GM18951 (cell line): ENCODE data around the gene CLSTN2.

Experiments used
- POLR2A ChIP-seq: IDR thresholded peaks from 4 replicates; pipeline ENCODE4 v1.6.1; 2011; ENCODE audit warnings: mild to moderate bottlenecking; ENCODE audit not compliant: insufficient read length, insufficient read depth; ENCODE audit errors: extremely low read depth
- in situ Hi-C: fragments of 300-500 bp; cut with MboI; formaldehyde crosslinking; loops from one replicate; pipeline ENCODE4 v1.12.0; 2022; ENCODE audit warnings: low sequenced_read_pairs, mixed read lengths, inconsistent platforms; ENCODE audit not compliant: unreplicated experiment

Gene CLSTN2

DNA sequence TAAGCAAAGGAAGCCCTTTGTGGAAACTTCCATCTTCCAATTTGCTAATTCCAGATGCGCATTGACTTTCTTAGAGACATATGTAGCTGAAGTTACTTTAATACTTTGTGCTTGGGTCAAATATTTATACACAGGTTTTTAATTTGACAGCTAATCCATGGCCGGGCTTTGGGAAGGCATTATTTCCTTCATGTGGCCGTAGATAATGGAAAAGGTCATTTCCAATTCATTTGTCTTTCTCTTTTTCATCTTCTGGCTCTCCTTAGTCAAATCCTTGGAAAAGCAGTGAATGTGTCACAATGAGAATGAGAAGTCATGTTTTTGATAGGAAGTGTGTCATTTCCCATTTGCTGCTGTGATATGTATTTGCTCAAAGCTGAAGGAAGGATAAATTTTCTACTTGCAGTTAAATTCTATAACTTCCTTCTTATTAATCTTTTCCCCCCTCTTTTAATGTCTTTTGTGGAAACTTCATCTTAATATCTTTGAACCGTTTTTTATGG lies 323.3 kb downstream of the CLSTN2 start:
- TF ChIP-seq POLR2A = no peak
- in situ Hi-C loops = no loop called here

GRCh38 chr3:140265302-140265701 lies 330.3 kb downstream of the CLSTN2 start:
- no peak for TF ChIP-seq POLR2A

GRCh38 chr3:140268103-140268502 lies 333.1 kb downstream of the CLSTN2 start:
- in situ Hi-C loops = no loop called here
- TF ChIP-seq POLR2A = no peak

More at GRCh38 chr3:140265302-140265701, 330.3 kb downstream of the CLSTN2 start:
- in situ Hi-C loops = no loop called here

DNA sequence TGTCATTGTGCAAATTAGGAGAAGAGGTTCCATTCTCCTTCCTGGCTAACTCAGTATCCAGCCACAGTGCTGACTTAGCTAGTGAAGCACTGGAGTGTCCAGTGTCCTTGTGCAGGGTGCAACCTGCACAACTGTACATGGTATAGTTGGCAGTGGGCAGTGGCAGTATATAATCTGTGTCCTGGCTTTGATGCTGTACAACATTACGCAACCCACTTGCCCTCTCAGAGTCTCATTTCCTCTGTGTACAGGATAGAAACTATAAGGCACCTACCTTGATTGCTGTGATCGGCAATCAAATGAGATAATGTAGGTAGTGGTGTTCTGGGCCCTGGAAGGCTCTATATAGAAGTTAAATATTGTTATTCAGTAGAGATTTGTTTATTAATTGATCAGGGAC lies 333.6 kb downstream of the CLSTN2 start:
- TF ChIP-seq POLR2A = no peak
- in situ Hi-C loops = no loop called here

- no peak for TF ChIP-seq POLR2A
- in situ Hi-C loops = no loop called here
Observed at GRCh38 chr3:140270329-140270728, 335.3 kb downstream of the CLSTN2 start.

- in situ Hi-C loops = no loop called here
- no peak for TF ChIP-seq POLR2A
Observed at GRCh38 chr3:140273542-140274195, 338.7 kb downstream of the CLSTN2 start.

GRCh38 chr3:140274429-140274828 lies 339.4 kb downstream of the CLSTN2 start:
- no peak for TF ChIP-seq POLR2A
- in situ Hi-C loops = no loop called here

DNA sequence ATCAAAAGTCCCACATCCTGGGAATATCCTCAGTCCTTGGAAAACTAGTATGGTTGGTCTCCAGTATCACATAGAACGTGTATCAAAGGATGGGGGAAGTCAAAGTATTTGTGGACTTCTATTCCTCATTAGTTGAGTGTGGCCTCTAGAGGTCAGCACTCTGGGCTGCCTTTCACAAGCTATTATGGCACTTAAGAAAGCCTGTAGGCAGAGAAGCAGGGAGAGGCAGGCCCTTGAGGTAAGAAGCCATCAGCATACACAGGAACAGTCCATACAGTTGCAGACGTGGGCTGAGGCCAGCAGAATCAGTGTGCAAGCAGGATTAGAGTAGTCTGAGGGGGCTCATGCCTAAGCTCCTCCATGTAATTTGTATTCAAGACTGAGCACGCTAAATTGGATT lies 341.7 kb downstream of the CLSTN2 start:
- no peak for TF ChIP-seq POLR2A
- in situ Hi-C loops = no loop called here

DNA sequence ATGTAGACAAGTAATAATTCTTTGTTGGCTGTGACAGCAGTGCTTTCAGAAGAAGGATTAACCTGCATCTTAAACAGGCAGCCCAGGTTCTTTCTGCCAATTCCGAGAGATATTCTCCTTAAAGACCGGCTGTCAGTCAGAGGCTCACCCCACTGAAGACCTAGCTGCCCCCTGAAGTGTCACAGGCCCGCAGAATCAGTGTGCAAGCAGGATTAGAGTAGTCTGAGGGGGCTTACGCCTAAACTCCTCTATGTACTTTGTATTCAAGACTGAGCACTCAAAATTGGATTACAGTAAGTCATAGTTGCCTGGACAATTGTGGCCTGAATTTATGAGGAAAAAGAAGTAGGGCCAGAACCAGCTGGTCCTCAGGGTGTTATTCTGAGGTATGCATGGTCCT lies 342.9 kb downstream of the CLSTN2 start:
- no peak for TF ChIP-seq POLR2A
- in situ Hi-C loops = no loop called here

DNA sequence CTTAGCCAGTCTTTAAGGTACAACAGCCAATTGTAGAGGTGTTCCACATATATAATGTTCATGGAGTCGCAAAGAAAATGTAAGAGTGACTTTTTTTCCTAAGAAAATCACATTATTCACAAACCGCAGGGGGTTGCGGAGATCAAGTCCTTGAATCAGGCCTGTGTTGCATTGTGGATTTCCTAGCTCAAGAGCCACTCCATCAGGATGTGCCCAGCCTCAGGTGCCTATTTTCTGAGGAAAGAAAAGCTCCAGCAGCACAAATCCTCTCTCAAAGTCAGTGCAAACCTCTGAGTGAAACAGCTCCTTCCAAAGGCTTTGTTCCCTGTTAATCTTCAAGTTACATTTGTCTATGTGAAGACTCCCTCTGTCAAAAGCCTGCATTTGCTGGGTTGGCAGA lies 349.4 kb downstream of the CLSTN2 start:
- in situ Hi-C loops = no loop called here
- no peak for TF ChIP-seq POLR2A

- no peak for TF ChIP-seq POLR2A
- in situ Hi-C loops = no loop called here
Observed at GRCh38 chr3:140285380-140285779, 350.4 kb downstream of the CLSTN2 start.

- no peak for TF ChIP-seq POLR2A
- in situ Hi-C loops = no loop called here
Observed at GRCh38 chr3:140288595-140288994, 353.6 kb downstream of the CLSTN2 start.

DNA sequence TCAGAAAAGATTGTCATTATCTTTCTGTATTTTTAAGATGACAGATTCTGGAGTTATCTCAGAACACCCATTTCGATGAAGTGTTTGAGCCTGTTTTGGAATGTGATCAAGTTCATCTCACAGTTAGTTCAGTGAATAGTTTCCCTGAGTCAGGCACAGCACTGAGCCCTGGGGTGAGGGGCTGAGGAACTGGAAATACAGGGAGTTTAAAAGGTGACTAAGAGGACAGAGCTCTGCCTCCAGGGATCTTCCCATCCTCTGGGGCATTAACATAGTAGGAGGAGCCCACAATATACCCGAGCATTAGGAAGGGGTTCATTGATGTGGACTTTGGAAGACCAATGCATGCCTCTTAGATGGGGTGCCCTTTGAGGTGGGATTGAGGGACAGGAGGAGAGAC lies 355.1 kb downstream of the CLSTN2 start:
- no peak for TF ChIP-seq POLR2A
- in situ Hi-C loops = no loop called here

GRCh38 chr3:140292170-140292569 lies 357.2 kb downstream of the CLSTN2 start:
- in situ Hi-C loops = no loop called here
- TF ChIP-seq POLR2A = no peak
